Chondrocyte (in vitro differentiated cells): Measurements from ENCODE around the gene ASCC3. TPM values are rescaled to one million over a fixed set of nuclear protein-coding genes. Genes with fewer than 3 reads are reported as not detected.
A peak's percentile ranks its signal among the peaks of the same experiment; 100 is the strongest.

Experiments
- DNase-seq: peaks from one replicate; pipeline ENCODE4 v3.0.0; 2021; ENCODE audit warnings: mixed read lengths, low spot score
- H3K27ac Mint-ChIP-seq: one replicate; pipeline ENCODE4 v1.8.0; 2021; ENCODE audit warnings: mild to moderate bottlenecking, moderate library complexity, mixed read lengths; ENCODE audit not compliant: unreplicated experiment
- H3K27me3 Mint-ChIP-seq: 2 replicates; pipeline ENCODE4 v1.8.0; 2021; ENCODE audit warnings: low read depth, mixed read lengths
- H3K36me3 Mint-ChIP-seq: 2 replicates; pipeline ENCODE4 v1.8.0; 2021; ENCODE audit warnings: low read depth, mixed read lengths
- H3K4me1 Mint-ChIP-seq: 2 replicates; pipeline ENCODE4 v1.8.0; 2021; ENCODE audit warnings: low read depth, mild to moderate bottlenecking, mixed read lengths
- H3K4me3 Mint-ChIP-seq: one replicate; pipeline ENCODE4 v1.8.0; 2021; ENCODE audit warnings: mild to moderate bottlenecking, moderate library complexity, mixed read lengths; ENCODE audit not compliant: unreplicated experiment
- H3K9me3 Mint-ChIP-seq: 2 replicates; pipeline ENCODE4 v1.8.0; 2021; ENCODE audit warnings: low read depth, mixed read lengths
- total RNA-seq: library from RNA; stranded (reverse); gene quantifications from 3 replicates; pipeline ENCODE4 v1.2.1, GENCODE V29; 2021
- TF ChIP-seq, protein P1 (sequence below): fragments of 200-600 bp; sonication (generic); IDR thresholded peaks from 2 replicates; pipeline ENCODE4 v1.5.0; 2021; ENCODE audit warnings: antibody characterized with exemption, mild to moderate bottlenecking, moderate library complexity

Gene ASCC3
- total RNA-seq, 1 donor from 2014 or later = 54.3 TPM

DNA sequence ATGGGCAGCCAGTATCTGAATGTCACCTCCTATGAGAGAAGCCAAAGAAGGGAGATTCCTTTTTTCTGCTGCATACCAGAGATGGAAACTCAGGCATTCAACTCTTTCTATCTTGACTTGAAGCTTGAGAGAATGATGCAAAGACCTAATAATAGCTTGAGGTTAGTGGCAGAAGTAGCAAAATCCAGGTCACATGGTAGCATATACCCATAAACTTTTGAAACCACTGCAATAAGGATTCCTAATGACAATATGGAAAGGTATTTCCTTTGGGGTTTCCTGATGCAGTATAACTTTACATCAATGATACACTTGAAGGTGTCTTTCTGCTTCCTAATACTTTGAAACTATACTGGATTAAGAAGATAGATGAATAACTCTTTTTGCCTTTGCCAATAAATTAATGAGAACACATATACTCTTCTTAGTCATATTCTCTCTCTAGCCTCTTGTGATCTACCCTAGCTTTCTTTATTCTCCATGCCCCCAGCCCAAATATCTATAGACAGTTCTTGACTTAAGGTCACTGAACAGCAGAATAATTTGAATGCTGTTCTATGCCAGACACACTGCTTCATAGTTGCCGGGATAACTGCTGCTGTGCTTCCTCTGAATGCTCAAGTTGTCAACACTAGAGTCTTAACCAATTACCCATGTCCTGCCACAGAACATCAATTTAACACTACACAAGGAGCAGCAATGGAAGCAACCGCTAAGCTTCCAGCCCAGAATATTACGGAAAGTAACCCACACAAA lies 260.9 kb downstream of the ASCC3 start:
- H3K4me3 Mint-ChIP-seq = no peak overlapping the region
- H3K27me3 Mint-ChIP-seq = no peaks in the 10 kb centered on the region
- H3K27ac Mint-ChIP-seq = peak overlapping the region; percentile 11
- DNase-seq = no peak
- H3K9me3 Mint-ChIP-seq = peaks cover 9% of the 10 kb centered on the region
- TF ChIP-seq, protein P1, sequence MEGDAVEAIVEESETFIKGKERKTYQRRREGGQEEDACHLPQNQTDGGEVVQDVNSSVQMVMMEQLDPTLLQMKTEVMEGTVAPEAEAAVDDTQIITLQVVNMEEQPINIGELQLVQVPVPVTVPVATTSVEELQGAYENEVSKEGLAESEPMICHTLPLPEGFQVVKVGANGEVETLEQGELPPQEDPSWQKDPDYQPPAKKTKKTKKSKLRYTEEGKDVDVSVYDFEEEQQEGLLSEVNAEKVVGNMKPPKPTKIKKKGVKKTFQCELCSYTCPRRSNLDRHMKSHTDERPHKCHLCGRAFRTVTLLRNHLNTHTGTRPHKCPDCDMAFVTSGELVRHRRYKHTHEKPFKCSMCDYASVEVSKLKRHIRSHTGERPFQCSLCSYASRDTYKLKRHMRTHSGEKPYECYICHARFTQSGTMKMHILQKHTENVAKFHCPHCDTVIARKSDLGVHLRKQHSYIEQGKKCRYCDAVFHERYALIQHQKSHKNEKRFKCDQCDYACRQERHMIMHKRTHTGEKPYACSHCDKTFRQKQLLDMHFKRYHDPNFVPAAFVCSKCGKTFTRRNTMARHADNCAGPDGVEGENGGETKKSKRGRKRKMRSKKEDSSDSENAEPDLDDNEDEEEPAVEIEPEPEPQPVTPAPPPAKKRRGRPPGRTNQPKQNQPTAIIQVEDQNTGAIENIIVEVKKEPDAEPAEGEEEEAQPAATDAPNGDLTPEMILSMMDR = no peak
- H3K4me1 Mint-ChIP-seq = peaks cover 10% of the 10 kb centered on the region
- peaks cover 28% of the 10 kb centered on the region for H3K36me3 Mint-ChIP-seq

DNA sequence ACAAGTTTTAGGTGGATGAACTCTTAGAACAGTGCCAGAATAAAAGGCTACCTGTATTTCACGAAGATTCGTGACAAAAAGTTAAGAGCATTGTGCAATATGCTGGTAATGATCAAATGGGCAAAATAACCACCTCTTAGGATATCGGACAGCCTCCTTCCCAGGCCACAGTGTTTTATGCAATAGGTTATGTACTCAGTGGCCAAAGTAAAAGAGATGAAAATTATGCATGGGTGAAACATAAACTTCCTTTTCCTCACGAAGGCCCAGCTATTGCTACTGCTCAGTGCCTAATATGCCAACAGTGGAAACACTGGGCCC lies 262.8 kb downstream of the ASCC3 start:
- Mint-ChIP-seq H3K27me3 (no peaks in the 10 kb centered on the region), H3K4me1 (peaks cover 10% of the 10 kb centered on the region), H3K4me3 (no peak overlapping the region)

DNA sequence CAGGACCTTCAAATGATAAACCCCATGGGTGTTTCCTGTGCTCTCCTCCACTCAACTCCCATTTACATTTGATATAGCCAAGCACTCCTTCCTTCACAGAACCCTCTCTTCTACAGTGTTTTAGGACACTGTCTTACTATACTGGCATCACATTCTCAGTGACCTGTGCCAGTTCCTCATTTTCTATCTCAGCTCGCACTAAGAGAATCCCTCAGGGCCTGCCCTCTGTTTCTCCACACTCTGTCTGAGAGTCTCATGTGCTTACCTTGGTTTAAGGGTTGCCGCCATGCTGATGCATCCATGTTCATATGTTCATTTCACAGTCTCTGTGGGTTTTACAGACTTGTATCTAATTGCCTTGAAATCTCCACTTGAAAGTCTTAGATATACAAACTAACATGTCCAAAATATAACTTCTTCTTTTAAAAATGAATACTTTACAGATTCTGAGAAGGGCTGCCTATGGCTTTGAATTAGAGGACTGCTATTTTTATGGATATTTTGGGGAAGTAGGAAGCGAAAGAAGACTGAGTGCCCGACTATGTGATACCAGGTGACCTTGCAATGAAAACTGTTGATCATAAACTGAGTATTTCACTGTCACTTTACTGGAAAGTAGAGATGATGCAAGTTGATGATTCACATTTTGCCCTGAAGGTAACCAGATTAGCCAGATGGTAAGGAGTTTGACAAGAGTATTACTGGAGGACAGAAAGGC lies 263.3 kb downstream of the ASCC3 start:
- no peak for DNase-seq

More for the DNA sequence above, 262.8 kb downstream of the ASCC3 start:
- Mint-ChIP-seq H3K9me3 (peaks cover 13% of the 10 kb centered on the region), H3K27ac (no peak overlapping the region), H3K36me3 (peaks cover 25% of the 10 kb centered on the region)
- TF ChIP-seq, protein P1 = no peak
- DNase-seq = no peak

DNA sequence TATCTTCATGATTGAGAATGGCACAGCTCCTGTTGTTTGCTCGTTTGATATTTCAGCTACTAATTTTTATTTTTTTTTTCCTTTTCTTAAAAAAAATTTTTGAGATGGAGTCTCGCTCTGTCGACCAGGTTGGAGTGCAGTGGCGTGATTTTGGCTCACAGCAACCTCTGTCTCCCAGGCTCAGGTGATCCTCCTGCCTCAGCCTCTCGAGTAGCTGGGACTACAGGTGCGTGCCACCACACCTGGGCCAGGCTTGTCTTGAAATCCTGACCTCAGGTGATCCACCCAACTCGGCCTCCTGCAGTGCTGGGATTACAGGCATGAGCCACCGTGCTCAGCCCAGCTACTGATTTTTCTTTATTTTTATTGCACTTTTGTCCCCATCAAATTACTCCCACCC lies 266.2 kb downstream of the ASCC3 start:
- H3K27me3 Mint-ChIP-seq = no peaks in the 10 kb centered on the region
- TF ChIP-seq, protein P1 = no peak

More for the DNA sequence above, 263.3 kb downstream of the ASCC3 start:
- Mint-ChIP-seq H3K4me3 (no peak overlapping the region), H3K27me3 (no peaks in the 10 kb centered on the region), H3K36me3 (peaks cover 25% of the 10 kb centered on the region), H3K9me3 (peaks cover 13% of the 10 kb centered on the region), H3K27ac (no peak overlapping the region), H3K4me1 (peaks cover 9% of the 10 kb centered on the region)
- TF ChIP-seq, protein P1 = no peak

DNA sequence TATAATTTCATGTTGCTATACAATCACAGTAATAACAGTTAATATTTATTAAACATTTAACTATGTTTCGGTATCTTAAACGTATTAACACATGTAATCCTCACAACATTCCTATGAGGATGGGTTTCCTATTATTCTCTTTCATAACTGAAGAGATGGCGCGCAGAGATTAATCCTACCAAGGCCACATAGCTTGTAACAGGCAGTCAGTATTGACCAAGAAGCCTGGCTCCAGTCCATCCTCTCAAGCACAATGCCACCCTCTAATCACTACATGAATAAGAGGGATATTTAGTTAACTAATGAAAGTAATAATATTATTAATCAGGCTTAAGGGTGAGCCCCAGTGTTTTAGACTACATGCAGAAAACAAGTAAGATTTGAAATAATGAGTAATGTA lies 266.7 kb downstream of the ASCC3 start:
- DNase-seq = no peak
- no peak overlapping the region for H3K4me3 Mint-ChIP-seq
- H3K36me3 Mint-ChIP-seq = peaks cover 11% of the 10 kb centered on the region
- TF ChIP-seq, protein P1 = no peak
- H3K27ac Mint-ChIP-seq = no peak overlapping the region
- H3K9me3 Mint-ChIP-seq = peaks cover 4% of the 10 kb centered on the region
- no peaks in the 10 kb centered on the region for H3K27me3 Mint-ChIP-seq
- peaks cover 3% of the 10 kb centered on the region for H3K4me1 Mint-ChIP-seq

More for the DNA sequence above, 266.2 kb downstream of the ASCC3 start:
- Mint-ChIP-seq H3K36me3 (peaks cover 11% of the 10 kb centered on the region), H3K4me1 (peaks cover 6% of the 10 kb centered on the region), H3K9me3 (peaks cover 4% of the 10 kb centered on the region), H3K27ac (no peak overlapping the region), H3K4me3 (no peak overlapping the region)
- DNase-seq = no peak
